Renal cortical epithelial cell (primary cell): Measurements from ENCODE around the gene BCL11B. TPM values are rescaled to one million over a fixed set of nuclear protein-coding genes. Genes with fewer than 3 reads are reported as not detected.

Experiments used
- DNase-seq: peaks from one replicate; pipeline ENCODE4 v3.0.0-alpha.2; 2011; ENCODE audit warnings: low read depth
- total RNA-seq: library from RNA; depleted of rRNA; stranded (reverse); fragments of >200 nt; gene quantifications from 2 replicates; pipeline ENCODE4 v1.2.3, GENCODE V29; 2014

The BCL11B gene
- total RNA-seq, 1 donor from 2014 or later: 0.20 TPM

- DNase-seq: no peak
Measured at GRCh38 chr14:99255621-99256482, 16.1 kb downstream of the BCL11B start.

- no peak for DNase-seq
Measured at GRCh38 chr14:99254328-99255009, 17.5 kb downstream of the BCL11B start.

- DNase-seq: no peak
Measured at GRCh38 chr14:99253890-99254289, 18.1 kb downstream of the BCL11B start.

GRCh38 chr14:99252940-99253868, 18.8 kb downstream of the BCL11B start:
- DNase-seq: no peak

- no peak for DNase-seq
Measured at GRCh38 chr14:99252443-99252939, 19.5 kb downstream of the BCL11B start.

- no peak for DNase-seq
Measured at GRCh38 chr14:99251721-99252120, 20.3 kb downstream of the BCL11B start.

GRCh38 chr14:99250636-99251208, 21.3 kb downstream of the BCL11B start:
- DNase-seq: no peak

GRCh38 chr14:99249389-99249788, 22.6 kb downstream of the BCL11B start:
- DNase-seq: no peak

- DNase-seq: no peak
Measured at GRCh38 chr14:99248761-99249171, 23.2 kb downstream of the BCL11B start.

- DNase-seq: no peak
Measured at GRCh38 chr14:99247772-99248171, 24.2 kb downstream of the BCL11B start.

- DNase-seq: no peak
Measured at GRCh38 chr14:99247101-99247729, 24.8 kb downstream of the BCL11B start.

- DNase-seq: no peak
Measured at GRCh38 chr14:99246536-99247097, 25.4 kb downstream of the BCL11B start.

- DNase-seq: no peak
Measured at GRCh38 chr14:99245564-99246511, 26.2 kb downstream of the BCL11B start.

GRCh38 chr14:99244941-99245563, 26.9 kb downstream of the BCL11B start:
- no peak for DNase-seq

- no peak for DNase-seq
Measured at GRCh38 chr14:99244367-99244901, 27.6 kb downstream of the BCL11B start.

GRCh38 chr14:99242816-99243721, 28.9 kb downstream of the BCL11B start:
- DNase-seq: no peak

GRCh38 chr14:99242238-99242637, 29.8 kb downstream of the BCL11B start:
- no peak for DNase-seq
